ENCODE data around the gene MCC. TPM values are rescaled to one million over a fixed set of nuclear protein-coding genes. Genes with fewer than 3 reads are reported as not detected.

The MCC gene
- total RNA-seq, 6 donors from 2014 or later, result 12.1 to 67.1 (median 21.3) TPM

DNA sequence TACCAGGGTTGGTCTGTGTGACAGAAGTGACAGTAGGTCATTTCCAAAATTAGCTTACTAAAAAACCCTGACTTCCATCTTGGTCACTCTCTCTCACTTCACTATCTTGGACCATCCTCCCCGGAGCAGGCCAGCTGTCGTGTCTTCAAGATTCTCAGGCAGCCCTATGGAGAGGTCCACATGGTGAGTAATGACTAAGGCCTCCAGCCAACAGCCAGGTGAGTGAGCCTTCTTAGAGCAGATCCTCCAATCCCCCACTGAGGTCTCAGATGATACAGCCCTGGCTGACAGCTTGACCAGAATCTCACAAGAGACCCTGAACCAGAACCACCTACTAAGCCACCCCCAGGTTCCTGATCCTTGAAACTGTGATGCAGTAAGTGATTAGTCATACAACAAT, 419.7 kb downstream of the MCC start:
- Histone ChIP-seq H3K4me1 (no peaks in the 10 kb centered on the region), H3K4me3 (no peak overlapping the region), H3K36me3 (peaks cover 0 to 22% (median 6%) of the 10 kb centered on the region in 4 donors), H3K9me3 (no peaks in the 10 kb centered on the region), H3K27me3 (no peaks in the 10 kb centered on the region), H3K27ac (no peak overlapping the region)
- TF ChIP-seq POLR2A (IDR thresholded peaks at IDR 0.05) (no peak), EP300 (IDR thresholded peaks at IDR 0.05) (no peak), CTCF (IDR thresholded peaks at IDR 0.05) (no peak), POLR2AphosphoS5 (IDR thresholded peaks at IDR 0.05) (no peak)
- no peak for DNase-seq
- no peak for ATAC-seq (ENCODE audit: low FRiP score in 2 of 2)
- WGBS, 2 donors, result 68 to 86% methylated on average over 2 of the region's 2 CpGs

DNA sequence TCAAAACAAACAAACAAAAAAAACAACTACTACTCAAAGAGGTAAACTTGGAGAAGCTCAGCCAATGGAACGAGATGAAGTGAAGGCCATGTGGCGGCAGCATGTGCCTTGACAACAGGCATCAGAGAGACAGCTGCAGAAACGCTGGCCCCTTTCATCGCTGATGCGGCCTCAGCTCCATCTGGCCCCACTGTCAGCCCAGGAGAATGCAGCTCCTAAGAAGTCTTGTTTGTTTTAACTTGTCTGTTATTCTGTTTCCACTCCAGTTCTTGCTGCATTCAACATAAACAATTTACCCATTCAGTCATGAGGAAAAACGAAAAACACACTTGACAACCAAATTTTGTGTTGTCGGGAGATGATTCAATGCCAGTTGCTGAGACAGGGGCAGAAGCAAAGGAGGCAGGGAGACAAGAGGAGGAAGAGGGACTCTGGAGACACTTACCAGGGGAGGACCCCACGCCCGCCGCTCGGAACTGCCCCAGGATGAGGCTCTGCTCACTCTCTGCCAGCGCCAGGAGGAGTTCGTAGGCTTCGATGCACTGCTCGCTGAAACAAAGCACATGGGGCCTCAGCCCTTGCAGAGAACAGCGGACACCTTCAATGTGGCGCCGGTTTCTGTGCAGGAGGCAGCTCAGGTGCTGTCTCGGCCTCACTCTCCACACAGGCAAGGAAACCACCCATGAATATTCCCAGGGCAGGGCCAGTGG, 420.5 kb downstream of the MCC start:
- Histone ChIP-seq H3K4me3 (no peak overlapping the region), H3K4me1 (no peaks in the 10 kb centered on the region), H3K9me3 (no peaks in the 10 kb centered on the region), H3K27me3 (no peaks in the 10 kb centered on the region), H3K36me3 (peaks cover 0 to 29% (median 10%) of the 10 kb centered on the region in 4 donors), H3K27ac (no peak overlapping the region)
- WGBS, 2 donors, result 79 to 81% methylated on average over 19 of the region's 19 CpGs
- ATAC-seq (ENCODE audit: low FRiP score in 2 of 2) (no peak), DNase-seq (peak in 1 of 2 donors; percentile 66)
- TF ChIP-seq CTCF (IDR thresholded peaks at IDR 0.05) (no peak), EP300 (IDR thresholded peaks at IDR 0.05) (no peak), POLR2AphosphoS5 (IDR thresholded peaks at IDR 0.05) (no peak), POLR2A (IDR thresholded peaks at IDR 0.05) (no peak)

GRCh38 chr5:113065626-113066025, 422.6 kb downstream of the MCC start:
- no peak overlapping the region for H3K27ac ChIP-seq
- ATAC-seq (ENCODE audit: low FRiP score in 2 of 2) (no peak), DNase-seq (no peak)
- H3K36me3 ChIP-seq, result peaks cover 0 to 39% (median 10%) of the 10 kb centered on the region in 4 donors
- TF ChIP-seq EP300 (IDR thresholded peaks at IDR 0.05) (no peak), POLR2AphosphoS5 (IDR thresholded peaks at IDR 0.05) (no peak), POLR2A (IDR thresholded peaks at IDR 0.05) (no peak), CTCF (IDR thresholded peaks at IDR 0.05) (no peak)
- no peaks in the 10 kb centered on the region for H3K4me1 ChIP-seq
- no peaks in the 10 kb centered on the region for H3K9me3 ChIP-seq
- no peak overlapping the region for H3K4me3 ChIP-seq
- no peaks in the 10 kb centered on the region for H3K27me3 ChIP-seq
- 94 to 100% methylated on average over 2 of the region's 2 CpGs for WGBS, 2 donors

- no peak overlapping the region for H3K27ac ChIP-seq
- H3K4me3 ChIP-seq, result no peak overlapping the region
- ATAC-seq (ENCODE audit: low FRiP score in 2 of 2), result no peak
- H3K36me3 ChIP-seq, result peaks cover 0 to 39% (median 10%) of the 10 kb centered on the region in 4 donors
- no peak for DNase-seq
- no peaks in the 10 kb centered on the region for H3K27me3 ChIP-seq
- no peak for TF ChIP-seq POLR2A (IDR thresholded peaks at IDR 0.05)
- TF ChIP-seq POLR2AphosphoS5 (IDR thresholded peaks at IDR 0.05), result no peak
- no peak for TF ChIP-seq EP300 (IDR thresholded peaks at IDR 0.05)
- no peak for TF ChIP-seq CTCF (IDR thresholded peaks at IDR 0.05)
- H3K4me1 ChIP-seq, result no peaks in the 10 kb centered on the region
- no peaks in the 10 kb centered on the region for H3K9me3 ChIP-seq
- WGBS, 2 donors, result 93 to 100% methylated on average over 1 of the region's 1 CpG
Measured at GRCh38 chr5:113064806-113065205, 423.4 kb downstream of the MCC start.

DNA sequence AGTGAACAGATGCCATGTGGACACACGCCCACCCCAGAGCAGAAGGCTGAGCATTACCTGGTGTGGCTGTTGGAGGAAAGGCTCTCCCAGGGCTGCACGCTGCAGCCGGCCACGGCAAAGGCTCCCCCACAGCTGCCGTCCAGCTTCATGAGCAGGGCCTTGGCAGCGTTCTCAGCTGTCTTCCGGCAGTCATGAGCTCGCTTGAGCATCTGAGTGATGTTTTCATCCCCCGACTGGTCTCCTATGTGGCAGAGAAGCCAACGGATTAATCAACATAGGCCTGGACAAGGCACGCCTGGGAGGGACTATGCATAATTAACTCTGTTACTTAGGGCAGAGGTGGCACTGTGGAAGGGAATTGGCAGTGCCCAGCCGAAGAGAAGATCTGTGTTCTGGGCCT, 424.3 kb downstream of the MCC start:
- Histone ChIP-seq H3K27ac (no peak overlapping the region), H3K36me3 (peaks cover 0 to 39% (median 10%) of the 10 kb centered on the region in 4 donors), H3K4me1 (peaks cover 0 to 8% (median 3%) of the 10 kb centered on the region in 4 donors), H3K4me3 (no peak overlapping the region), H3K27me3 (no peaks in the 10 kb centered on the region), H3K9me3 (no peaks in the 10 kb centered on the region)
- DNase-seq (peak in 1 of 2 donors; percentile 54), ATAC-seq (ENCODE audit: low FRiP score in 2 of 2) (no peak)
- no peak for TF ChIP-seq CTCF (IDR thresholded peaks at IDR 0.05)
- TF ChIP-seq EP300 (IDR thresholded peaks at IDR 0.05), result no peak
- no peak for TF ChIP-seq POLR2AphosphoS5 (IDR thresholded peaks at IDR 0.05)
- TF ChIP-seq POLR2A (IDR thresholded peaks at IDR 0.05), result no peak
- WGBS, 2 donors, result 93% methylated on average over 5 to 12 of the region's 12 CpGs

Measured in upper lobe of left lung (tissue), 6 donors.